NT2/D1 (cell line): ENCODE data around the gene KMT5B.

ENCODE experiments used
- SUZ12 ChIP-seq: IDR thresholded peaks from 2 replicates; pipeline ENCODE4 v1.6.1; 2011; ENCODE audit not compliant: insufficient read length, insufficient read depth; ENCODE audit errors: extremely low read depth
- YY1 ChIP-seq: IDR thresholded peaks from 2 replicates; pipeline ENCODE4 v1.6.1; 2011; ENCODE audit not compliant: insufficient read length, insufficient read depth
- ZNF274 ChIP-seq: IDR thresholded peaks from 2 replicates; pipeline ENCODE4 v1.6.1; 2011; ENCODE audit warnings: mild to moderate bottlenecking, low read depth, low read length

GRCh38 chr11:68133761-68134160 lies 79.3 kb downstream of the KMT5B start:
- TF ChIP-seq YY1, result no peak
- TF ChIP-seq ZNF274, result no peak
- no peak for TF ChIP-seq SUZ12
